ENCODE results near the gene TRPC4. TPM values are rescaled to one million over a fixed set of nuclear protein-coding genes. Genes with fewer than 3 reads are reported as not detected.
A peak's percentile ranks its signal among the peaks of the same experiment; 100 is the strongest.

Gene TRPC4
- total and polyA plus RNA-seq, 8 donors: 0.23 to 12.3 (median 3.9) TPM; not detected in 1

GRCh38 chr13:37601648-37602440, 267.7 kb downstream of the TRPC4 start:
- no peaks in the 10 kb centered on the region for H3K9me3 ChIP-seq
- no peak for TF ChIP-seq POLR2A (IDR thresholded peaks at IDR 0.05)
- TF ChIP-seq EP300 (IDR thresholded peaks at IDR 0.05): no peak
- TF ChIP-seq, protein P1, sequence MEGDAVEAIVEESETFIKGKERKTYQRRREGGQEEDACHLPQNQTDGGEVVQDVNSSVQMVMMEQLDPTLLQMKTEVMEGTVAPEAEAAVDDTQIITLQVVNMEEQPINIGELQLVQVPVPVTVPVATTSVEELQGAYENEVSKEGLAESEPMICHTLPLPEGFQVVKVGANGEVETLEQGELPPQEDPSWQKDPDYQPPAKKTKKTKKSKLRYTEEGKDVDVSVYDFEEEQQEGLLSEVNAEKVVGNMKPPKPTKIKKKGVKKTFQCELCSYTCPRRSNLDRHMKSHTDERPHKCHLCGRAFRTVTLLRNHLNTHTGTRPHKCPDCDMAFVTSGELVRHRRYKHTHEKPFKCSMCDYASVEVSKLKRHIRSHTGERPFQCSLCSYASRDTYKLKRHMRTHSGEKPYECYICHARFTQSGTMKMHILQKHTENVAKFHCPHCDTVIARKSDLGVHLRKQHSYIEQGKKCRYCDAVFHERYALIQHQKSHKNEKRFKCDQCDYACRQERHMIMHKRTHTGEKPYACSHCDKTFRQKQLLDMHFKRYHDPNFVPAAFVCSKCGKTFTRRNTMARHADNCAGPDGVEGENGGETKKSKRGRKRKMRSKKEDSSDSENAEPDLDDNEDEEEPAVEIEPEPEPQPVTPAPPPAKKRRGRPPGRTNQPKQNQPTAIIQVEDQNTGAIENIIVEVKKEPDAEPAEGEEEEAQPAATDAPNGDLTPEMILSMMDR (IDR thresholded peaks at IDR 0.05): no peak
- no peak for TF ChIP-seq POLR2AphosphoS5 (IDR thresholded peaks at IDR 0.05)
- WGBS, 5 donors: 64 to 80% (median 74%) methylated on average over 3 of the region's 3 CpGs
- H3K36me3 ChIP-seq: no peaks in the 10 kb centered on the region
- intact Hi-C loops (cut with DNase I; ENCODE audit: low total_unique reads): loop anchor here (10.0 kb wide), 1 partner anchor 497 kb away; the partner anchor contains the start of gene CSNK1A1L
- DNase-seq: no peak
- peaks cover 0 to 10% (median 4%) of the 10 kb centered on the region in 4 donors for H3K4me1 ChIP-seq
- no peak overlapping the region for H3K4me3 ChIP-seq
- H3K27ac ChIP-seq: no peak overlapping the region
- H3K27me3 ChIP-seq: no peaks in the 10 kb centered on the region

- H3K27ac ChIP-seq: peak overlapping the region in 1 of 5 donors; percentile 59
- no peaks in the 10 kb centered on the region for H3K27me3 ChIP-seq
- 13 to 55% (median 38%) methylated on average over 2 of the region's 2 CpGs for WGBS, 5 donors
- intact Hi-C loops (cut with DNase I; ENCODE audit: low total_unique reads): no loop called here
- no peak for DNase-seq
- no peaks in the 10 kb centered on the region for H3K9me3 ChIP-seq
- TF ChIP-seq EP300 (IDR thresholded peaks at IDR 0.05): no peak
- TF ChIP-seq, protein P1 (IDR thresholded peaks at IDR 0.05): no peak
- no peak for TF ChIP-seq POLR2A (IDR thresholded peaks at IDR 0.05)
- TF ChIP-seq POLR2AphosphoS5 (IDR thresholded peaks at IDR 0.05): no peak
- no peaks in the 10 kb centered on the region for H3K36me3 ChIP-seq
- H3K4me1 ChIP-seq: peaks cover 0 to 10% (median 4%) of the 10 kb centered on the region in 4 donors
- no peak overlapping the region for H3K4me3 ChIP-seq
These were observed 270.1 kb downstream of the TRPC4 start for GRCh38 chr13:37599519-37599918.

DNA sequence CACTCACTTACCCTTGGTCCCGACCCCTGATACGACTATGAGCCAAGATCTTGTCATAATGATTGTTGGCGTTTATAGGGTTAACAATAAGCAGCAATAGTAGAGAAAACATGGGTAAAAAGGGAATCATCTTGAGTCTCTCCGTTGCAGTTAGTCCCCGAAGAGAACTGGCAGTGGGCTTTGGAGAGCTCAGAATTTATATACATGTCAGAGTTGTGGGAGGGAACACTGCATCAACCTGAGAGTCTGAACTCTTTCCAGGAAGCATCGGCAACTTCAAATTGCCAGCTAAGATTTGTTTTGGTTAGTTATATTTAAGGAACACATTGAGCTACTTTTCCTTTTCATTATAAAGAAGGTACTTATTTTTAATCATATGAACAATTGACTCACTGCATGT, 271.0 kb downstream of the TRPC4 start, which contains the start of gene POSTN:
TSS of gene POSTN (minus strand) at position 172 of the 400 bp plus-strand sequence. CDS start at position 130, 42 bp downstream.
- peaks cover 0 to 10% (median 4%) of the 10 kb centered on the region in 4 donors for H3K4me1 ChIP-seq
- peak within 1 kb of the TSS; percentile 26 to 32 (median 28) for H3K4me3 ChIP-seq
- no peak for TF ChIP-seq POLR2A (IDR thresholded peaks at IDR 0.05)
- no peak for TF ChIP-seq POLR2AphosphoS5 (IDR thresholded peaks at IDR 0.05)
- TF ChIP-seq, protein P1 (IDR thresholded peaks at IDR 0.05): no peak
- TF ChIP-seq EP300 (IDR thresholded peaks at IDR 0.05): no peak
- WGBS, 5 donors: 20 to 35% (median 26%) methylated on average over 6 of the region's 6 CpGs
- no peaks in the 10 kb centered on the region for H3K36me3 ChIP-seq
- peak within 1 kb of the TSS in 3 of 5 donors; percentile 11 to 59 (median 34) for H3K27ac ChIP-seq
- H3K9me3 ChIP-seq: no peaks in the 10 kb centered on the region
- peak in 1 of 2 donors; percentile 78 for DNase-seq
- intact Hi-C loops (cut with DNase I; ENCODE audit: low total_unique reads): no loop called here
- H3K27me3 ChIP-seq: no peaks in the 10 kb centered on the region

DNA sequence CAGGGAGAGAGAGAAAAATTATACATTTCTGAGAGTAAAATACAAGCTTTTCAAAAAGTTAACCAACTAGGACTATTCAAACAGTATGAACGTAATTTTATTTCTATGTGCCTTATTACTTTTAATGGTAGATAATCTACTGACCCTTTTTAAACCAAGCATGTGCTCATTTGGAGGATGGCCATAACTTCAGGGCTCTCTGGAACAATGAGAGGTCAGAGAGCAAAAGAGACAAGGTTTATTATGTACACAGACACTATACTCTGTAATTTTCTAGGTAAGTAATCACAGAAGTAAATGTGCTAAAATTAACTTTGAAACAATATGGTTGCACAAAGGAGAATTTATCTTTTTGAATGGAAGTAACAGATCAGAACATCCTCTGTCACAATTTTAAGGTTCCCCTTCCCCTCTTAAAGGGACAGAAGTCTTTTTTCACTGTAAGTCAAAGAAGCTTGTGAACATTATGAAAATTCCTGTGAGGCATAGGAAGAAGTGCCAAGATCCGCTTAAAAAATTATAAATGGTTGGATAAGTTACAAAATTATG, 272.0 kb downstream of the TRPC4 start:
- Histone ChIP-seq H3K27me3 (no peaks in the 10 kb centered on the region), H3K4me1 (peaks cover 0 to 9% (median 4%) of the 10 kb centered on the region in 4 donors), H3K9me3 (no peaks in the 10 kb centered on the region), H3K36me3 (no peaks in the 10 kb centered on the region), H3K27ac (peak overlapping the region in 3 of 5 donors; percentile 2 to 22 (median 5)), H3K4me3 (peak overlapping the region in 3 of 4 donors; percentile 15 to 32 (median 28))
- WGBS, 5 donors: 39 to 54% (median 48%) methylated on average over 2 of the region's 2 CpGs
- no peak for TF ChIP-seq EP300 (IDR thresholded peaks at IDR 0.05)
- DNase-seq: no peak
- intact Hi-C loops (cut with DNase I; ENCODE audit: low total_unique reads): no loop called here
